Stimulated activated CD8-positive, alpha-beta memory T cell treated with anti-CD3 and anti-CD28 coated beads, Interleukin-12 subunit alpha, Interleukin-12 subunit beta, amount 100 ng/mL, for 24 hours (primary cell): ENCODE measurements around the gene TSEN54.
"Not testable (repeated sequence)": the region's sequence is repeated elsewhere in the genome, so short reads cannot be mapped to it uniquely, and the experiment has no call there.

Experiments
- DNase-seq: peaks from one replicate; pipeline ENCODE4 v3.0.0-alpha.2; 2020; ENCODE audit errors: extremely low read depth

TSEN54 gene

DNA sequence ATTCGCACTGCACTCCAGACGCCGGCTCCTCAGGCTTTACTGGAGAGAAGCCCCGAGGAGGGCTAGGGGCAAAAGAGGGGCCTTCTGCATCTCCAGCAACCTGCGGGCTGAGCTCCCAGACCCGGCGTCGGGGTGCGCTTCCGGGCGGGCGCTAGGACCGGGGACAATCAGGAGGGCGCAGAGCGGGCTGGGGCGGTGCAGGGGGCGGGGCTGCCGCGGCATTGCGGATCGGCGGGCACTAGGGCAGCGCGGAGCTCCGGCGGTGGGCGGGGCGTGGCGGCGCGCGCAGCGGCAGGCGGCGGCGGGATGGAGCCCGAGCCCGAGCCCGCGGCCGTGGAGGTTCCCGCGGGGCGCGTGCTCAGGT lies at the start of gene TSEN54:
Gene TSEN54, plus strand, starts transcription at position 274 of the 364 bp plus-strand sequence. Its CDS starts 33 bp downstream, at position 307.
- DNase-seq: peak; percentile 89

- no peak for DNase-seq
These were observed 48.0 kb upstream of the TSEN54 start for GRCh38 chr17:75468291-75468754.

DNA sequence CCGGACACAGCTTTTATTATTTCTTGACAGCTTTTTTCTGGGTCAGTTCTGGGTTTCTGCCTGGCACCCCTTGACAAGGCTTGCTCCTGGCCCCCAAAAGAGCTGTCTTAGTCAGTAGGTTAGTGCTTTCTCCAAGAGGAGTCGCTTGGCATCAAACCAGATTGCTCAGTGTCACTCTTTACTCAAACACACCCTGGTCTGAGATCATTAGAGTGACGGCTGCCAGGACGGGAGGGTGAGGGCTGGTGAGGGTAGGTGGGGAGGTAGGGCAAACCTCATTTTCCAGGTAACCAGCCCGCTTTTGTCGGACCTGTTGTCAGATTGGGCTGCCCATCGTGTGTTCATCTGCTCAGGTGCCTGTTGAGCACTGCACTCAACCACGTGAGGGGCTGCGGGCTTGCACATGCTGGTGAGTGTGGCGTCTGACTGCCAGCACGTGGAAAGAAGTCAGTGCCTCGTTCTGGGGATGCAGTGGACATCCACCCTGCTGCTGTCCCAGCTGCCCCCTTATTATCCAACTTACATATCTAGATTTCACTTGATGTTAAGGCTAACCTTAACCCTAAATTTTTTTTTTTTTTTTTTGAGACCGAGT lies 47.5 kb upstream of the TSEN54 start:
- DNase-seq: no peak

GRCh38 chr17:75471207-75471606 lies 45.1 kb upstream of the TSEN54 start:
- DNase-seq: no peak

- no peak for DNase-seq
These were observed 44.2 kb upstream of the TSEN54 start for GRCh38 chr17:75472119-75472518.

DNA sequence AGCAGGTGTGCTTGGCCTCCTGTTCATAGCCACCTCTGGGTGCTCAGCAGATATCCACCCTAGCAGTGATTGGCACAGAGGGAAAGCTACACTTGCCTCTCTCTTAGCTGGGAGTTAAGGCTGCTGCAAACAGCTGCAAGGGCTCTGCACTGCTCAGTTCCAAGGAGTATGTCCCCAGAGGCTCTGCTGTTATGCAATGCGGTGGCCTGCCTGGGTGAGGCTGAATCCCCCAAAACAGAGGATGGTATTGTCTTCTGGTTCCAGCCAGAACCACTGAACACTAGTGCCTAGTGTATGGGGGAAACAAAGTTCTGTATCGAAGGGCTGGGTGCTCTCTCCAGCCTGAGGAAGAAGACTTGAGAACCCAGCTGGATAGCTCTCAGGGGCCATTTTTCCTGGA lies 43.1 kb upstream of the TSEN54 start:
- DNase-seq: no peak

- no peak for DNase-seq
These were observed 41.6 kb upstream of the TSEN54 start for GRCh38 chr17:75474736-75475135.

GRCh38 chr17:75475144-75475835 lies 41.0 kb upstream of the TSEN54 start:
- no peak for DNase-seq

DNA sequence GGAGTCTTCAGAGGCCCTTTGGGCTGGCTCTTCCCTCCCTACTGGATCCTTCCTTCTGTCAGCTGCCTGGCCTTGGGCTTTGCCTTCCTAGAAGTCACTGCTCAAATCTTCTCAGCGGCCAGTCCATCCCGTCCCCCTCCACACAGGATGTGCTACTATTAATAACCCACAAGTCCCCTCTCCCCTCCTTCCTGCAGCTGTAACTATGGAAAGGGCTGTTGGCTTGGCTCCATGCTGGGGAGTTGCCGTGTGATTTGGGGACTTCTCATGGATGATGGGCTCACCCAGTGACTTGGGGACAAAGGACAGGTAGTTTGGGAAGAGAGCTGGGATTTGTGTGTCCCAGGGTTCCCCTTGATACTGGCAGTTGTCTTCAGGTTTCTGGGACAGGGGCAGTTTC lies 40.5 kb upstream of the TSEN54 start:
- no peak for DNase-seq

DNA sequence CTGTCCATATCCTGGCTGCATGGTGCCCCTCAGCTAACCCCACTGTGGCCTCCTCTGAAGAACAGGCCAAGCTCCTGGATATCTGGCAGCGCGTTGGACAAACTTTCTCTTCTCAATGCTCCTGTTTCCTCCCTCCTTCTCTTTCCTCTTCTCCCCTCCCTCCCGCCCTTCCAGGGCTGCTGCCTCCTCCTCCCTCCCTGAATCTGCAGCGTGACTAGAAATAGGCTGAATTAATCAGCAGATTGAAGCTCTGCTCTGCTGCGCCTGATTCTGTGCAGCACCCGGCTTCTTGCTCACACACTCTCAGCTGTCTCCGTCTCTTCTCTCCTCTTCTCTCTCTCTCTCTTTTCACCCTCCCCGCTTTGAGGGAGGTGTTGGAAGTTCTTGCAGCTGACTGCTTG lies 40.1 kb upstream of the TSEN54 start:
- no peak for DNase-seq

DNA sequence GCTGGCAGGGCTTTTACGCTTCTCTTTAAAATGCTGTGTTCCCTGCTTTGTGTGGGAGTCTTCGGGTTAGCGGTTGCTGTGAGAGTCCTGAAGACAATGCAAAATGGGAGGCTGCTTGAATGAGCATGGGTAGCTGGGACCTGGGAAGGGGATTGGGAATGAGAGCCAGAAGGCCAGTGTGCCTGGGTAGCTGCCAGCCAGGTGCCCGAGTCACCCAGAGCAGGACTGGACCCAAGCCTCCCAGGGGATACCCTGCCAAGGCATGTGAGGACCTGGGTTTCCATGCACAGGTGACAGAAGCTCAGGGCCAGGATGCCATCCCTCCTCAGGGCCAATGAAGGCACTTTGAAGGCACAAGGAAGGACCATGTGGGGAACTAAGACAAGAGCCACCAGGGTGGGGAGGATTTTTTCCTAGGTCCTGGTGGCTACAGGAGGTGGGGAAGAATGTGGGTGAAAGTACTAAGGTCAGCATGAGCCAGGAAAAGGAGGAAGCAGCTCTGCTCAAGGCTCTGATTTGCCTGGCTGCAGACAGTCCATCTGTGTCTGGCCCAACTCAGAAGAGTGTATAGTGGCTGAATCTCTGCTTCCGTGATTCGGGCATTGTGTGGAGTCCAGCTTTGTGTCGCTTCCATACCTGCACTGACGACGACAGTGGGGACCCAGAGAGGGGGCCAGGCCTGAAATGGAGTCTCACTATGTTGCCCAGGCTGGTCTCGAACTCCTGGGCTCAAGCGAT lies 39.4 kb upstream of the TSEN54 start:
- DNase-seq: no peak

- not testable (repeated sequence) for DNase-seq
These were observed 38.9 kb upstream of the TSEN54 start for GRCh38 chr17:75477490-75477862.

DNA sequence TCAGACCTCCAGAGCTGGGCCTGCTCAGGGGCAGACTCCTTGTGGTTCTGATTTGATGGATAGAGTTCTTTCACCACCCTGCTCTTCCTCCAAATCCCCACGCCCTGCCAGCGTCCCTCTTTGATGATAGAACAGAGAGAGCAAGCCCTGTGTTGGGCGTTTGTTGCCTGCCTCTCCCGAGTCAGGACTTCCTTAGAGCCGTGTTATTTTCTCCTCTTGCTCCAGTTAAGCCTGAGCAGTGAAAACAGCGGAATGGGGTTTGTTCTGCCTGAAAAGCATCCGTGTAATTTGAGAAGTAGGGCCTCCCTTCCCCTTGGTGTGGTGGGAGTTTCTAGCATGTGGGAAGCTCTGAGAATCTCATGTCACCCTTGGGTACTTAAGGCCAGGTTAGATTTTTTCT lies 37.8 kb upstream of the TSEN54 start:
- DNase-seq: no peak

DNA sequence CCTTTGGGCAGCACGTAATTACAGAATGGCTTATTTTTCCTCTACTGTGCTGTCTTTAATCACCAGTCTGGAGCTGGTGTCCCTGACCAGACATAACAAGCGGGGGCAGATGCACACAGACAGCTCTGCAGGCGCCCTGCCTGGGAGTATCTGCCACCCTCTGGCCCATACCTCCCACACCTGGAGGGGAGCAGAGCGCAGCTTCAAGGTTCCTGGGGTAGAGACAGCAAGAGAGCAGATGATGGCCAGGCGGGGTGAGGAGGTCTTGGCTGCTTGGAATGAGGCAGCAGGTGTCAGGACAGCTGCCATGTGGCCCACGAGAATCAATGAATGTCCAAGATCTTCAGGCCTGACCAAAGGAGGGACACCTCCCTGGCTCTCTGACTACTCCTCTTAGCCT lies 36.0 kb upstream of the TSEN54 start:
- DNase-seq: no peak

GRCh38 chr17:75481194-75482068 lies 34.9 kb upstream of the TSEN54 start:
- DNase-seq: no peak

DNA sequence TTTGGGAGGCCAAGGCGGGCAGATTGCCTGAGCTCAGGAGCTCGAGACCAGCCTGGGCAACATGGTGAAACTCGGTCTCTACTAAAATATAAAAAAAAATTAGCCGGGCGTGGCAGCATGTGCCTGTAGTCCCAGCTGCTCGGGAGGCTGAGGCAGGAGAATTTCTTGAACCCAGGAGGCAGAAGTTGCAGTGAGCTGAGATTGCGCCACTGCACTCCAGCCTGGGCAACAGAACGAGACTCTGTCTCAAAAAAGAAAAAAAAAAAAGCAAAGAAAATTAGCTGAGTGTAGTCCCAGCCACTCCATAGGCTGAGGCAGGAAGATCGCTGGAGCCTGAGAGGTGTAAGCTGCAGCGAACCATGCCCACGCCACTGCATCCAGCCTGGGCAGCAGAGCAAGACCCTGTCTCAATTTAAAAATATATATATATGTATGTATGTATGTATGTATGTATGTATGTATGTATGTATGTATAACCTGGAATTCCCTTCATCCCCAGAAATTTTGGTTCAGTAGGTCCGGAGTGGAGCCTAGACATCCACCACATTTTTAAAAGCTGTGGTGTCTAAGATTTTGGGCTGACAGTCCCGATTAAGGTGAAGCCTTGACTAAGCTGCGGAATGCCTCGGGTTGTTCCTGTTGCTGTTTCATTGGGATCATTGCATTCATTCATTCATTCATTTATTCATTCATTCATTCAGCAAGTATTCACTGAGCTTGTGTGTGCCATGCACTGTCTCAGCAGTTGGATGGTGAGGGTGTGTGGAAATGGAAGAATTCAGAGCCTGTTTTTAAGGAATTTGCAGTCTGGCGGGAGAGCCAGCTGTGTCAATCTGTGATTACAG lies 34.0 kb upstream of the TSEN54 start:
- DNase-seq: no peak

DNA sequence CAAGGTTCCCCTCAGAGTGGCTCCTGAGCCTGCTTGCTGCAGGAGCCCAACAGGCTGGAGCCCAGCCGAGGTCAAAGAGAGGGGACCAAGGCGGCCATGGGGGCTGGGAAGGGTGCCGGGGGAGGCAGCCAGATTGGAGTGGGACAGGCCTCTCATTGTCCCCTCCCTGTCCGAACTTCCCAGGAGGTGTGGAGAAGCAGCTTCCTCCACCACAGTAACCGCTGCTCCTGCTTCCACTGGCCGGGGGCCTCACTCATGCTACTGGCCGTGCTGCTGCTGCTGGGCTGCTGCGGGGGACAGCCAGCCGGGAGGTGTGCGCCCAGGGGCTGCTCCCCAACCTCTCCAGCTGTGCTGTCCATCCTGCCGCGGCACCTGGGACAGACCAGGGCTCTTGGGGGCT lies 30.6 kb upstream of the TSEN54 start:
- DNase-seq: no peak

GRCh38 chr17:75486151-75486550 lies 30.2 kb upstream of the TSEN54 start:
- DNase-seq: no peak

DNA sequence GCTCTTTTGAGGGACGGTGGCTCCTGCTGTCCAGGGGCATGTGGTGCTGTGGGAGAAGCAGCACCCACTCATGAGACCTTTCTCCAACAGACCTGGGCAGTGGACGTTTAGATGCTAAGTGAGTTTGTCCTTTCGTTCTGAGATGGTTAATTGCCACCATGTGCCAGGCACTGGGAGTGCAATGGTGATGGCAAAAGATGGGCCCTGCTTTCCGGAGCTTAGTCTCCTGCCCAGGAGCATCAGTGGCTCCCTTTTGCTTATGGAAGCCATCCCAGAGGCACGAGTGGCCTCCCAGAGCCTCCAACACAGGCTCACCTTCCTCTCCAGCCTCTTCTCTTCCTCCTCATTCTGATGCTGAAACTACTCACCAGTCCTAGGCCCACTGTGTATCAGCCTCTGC lies 29.4 kb upstream of the TSEN54 start:
- DNase-seq: no peak

DNA sequence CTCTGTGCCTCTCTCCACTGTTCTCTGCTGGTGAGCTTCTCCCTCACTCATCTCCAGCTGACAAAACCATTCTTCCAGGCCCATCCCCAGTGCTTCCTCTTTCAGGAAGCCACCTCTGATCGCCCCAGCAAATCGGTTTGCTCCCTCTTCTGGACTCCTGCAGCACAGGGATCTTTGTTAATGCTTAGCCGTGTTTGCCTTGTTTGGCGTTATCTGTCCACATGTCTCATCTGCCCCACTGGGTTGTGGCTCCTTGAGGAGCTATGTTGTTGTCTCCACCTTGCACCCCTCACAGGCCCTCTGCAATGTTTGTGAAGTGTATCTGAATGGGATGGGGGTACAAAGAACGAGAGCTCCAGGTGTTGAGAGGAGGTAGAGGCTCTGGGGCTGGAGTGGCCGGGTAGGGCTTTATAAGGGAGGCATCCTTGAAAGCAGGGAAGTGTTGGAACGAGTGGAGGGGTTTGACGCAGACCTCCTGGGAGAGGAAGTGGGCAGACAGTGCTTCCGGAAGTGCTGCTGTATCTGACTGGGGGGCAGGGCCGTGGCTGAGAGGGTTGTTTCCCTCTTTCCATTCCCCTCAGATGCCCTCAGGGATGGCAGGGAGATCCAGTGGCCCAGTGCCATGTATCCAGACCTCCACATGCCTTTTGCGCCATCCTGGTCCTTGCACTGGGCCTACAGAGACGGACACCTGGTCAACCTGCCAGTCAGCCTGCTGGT lies 28.8 kb upstream of the TSEN54 start:
- DNase-seq: peak; percentile 14
